Testis (tissue), 3 donors: ENCODE measurements around the gene COQ7. TPM values are rescaled to one million over a fixed set of nuclear protein-coding genes. Genes with fewer than 3 reads are reported as not detected.

Experiments used
- DNase-seq: peaks from one replicate; pipeline ENCODE4 v3.0.0-alpha.2; 2019
- H3K27ac ChIP-seq, 2 donors: fragments of 200-600 bp; sonication (generic); one replicate each; pipeline ENCODE4 v1.5.1; 2019
- H3K27me3 ChIP-seq: fragments of 200-600 bp; sonication (generic); one replicate; pipeline ENCODE4 v1.5.1; 2019
- H3K36me3 ChIP-seq: fragments of 200-600 bp; sonication (generic); one replicate; pipeline ENCODE4 v1.5.1; 2017; ENCODE audit warnings: low read depth; ENCODE audit errors: missing control alignments
- H3K4me1 ChIP-seq: fragments of 200-600 bp; sonication (generic); one replicate; pipeline ENCODE4 v1.5.1; 2019
- H3K4me3 ChIP-seq, 2 donors: fragments of 200-600 bp; sonication (generic); one replicate each; pipeline ENCODE4 v1.5.1; 2017 to 2019
- H3K9me3 ChIP-seq: fragments of 200-600 bp; sonication (generic); one replicate; pipeline ENCODE4 v1.5.1; 2017
- CTCF ChIP-seq, 3 experiments: fragments of 450-650 bp in 2 of 3; fragments of 200-600 bp in 1 of 3; sonication (generic) in 1 of 3; IDR thresholded peaks; one replicate each; pipeline ENCODE4 v1.5.1; 2016 to 2019; ENCODE audit warnings: antibody characterized with exemption in 3 of 3, mild to moderate bottlenecking in 2 of 3, moderate library complexity in 1 of 3
- POLR2A ChIP-seq: fragments of 450-650 bp; IDR thresholded peaks from one replicate; pipeline ENCODE4 v1.6.1; 2017; ENCODE audit warnings: antibody characterized with exemption, mild to moderate bottlenecking, moderate library complexity
- whole genome bisulfite sequencing, 2 donors: methylation state at CpG; one replicate each; pipeline ENCODE4 v1.1.5; 2018; 5-methylcytosine and 5-hydroxymethylcytosine counted together
- intact Hi-C: fragments of 100-400 bp; cut with DNase I; formaldehyde crosslinking; loops from one replicate; pipeline ENCODE4 v1.15.1; 2023; ENCODE audit warnings: low total_unique reads
- polyA plus RNA-seq: library from polyadenylated mRNA; stranded (reverse); fragments of 350-450 nt; fragmentation: Illumina TruSeq; extraction: RNeasy Lipid Tissue Mini Kit (QIAGEN cat#74804); gene quantifications from one replicate; pipeline ENCODE4 v1.2.3, GENCODE V29; 2014; ENCODE audit warnings: low read depth, low replicate concordance; ENCODE audit not compliant: insufficient read depth
- total RNA-seq, 2 donors: library from RNA; depleted of rRNA; stranded (reverse); fragments of >200 nt; gene quantifications; one replicate each; pipeline ENCODE4 v1.2.3, GENCODE V29; 2016

Gene COQ7
- total and polyA plus RNA-seq, 3 donors from 2014 or later, result 42.0 to 58.4 (median 53.6) TPM

- H3K4me1 ChIP-seq, result no peaks in the 10 kb centered on the region
- H3K36me3 ChIP-seq, result no peaks in the 10 kb centered on the region
- H3K27ac ChIP-seq, result no peak overlapping the region
- no peak overlapping the region for H3K4me3 ChIP-seq
- intact Hi-C loops, result no loop called here
- H3K9me3 ChIP-seq, result no peaks in the 10 kb centered on the region
- DNase-seq, result no peak
- TF ChIP-seq POLR2A (no peak), CTCF (IDR thresholded peaks at IDR 0.05) (no peak)
- 69 to 76% methylated on average over 6 of the region's 6 CpGs for WGBS, 2 donors
- no peaks in the 10 kb centered on the region for H3K27me3 ChIP-seq
Measured at GRCh38 chr16:19077879-19078278, 10.5 kb downstream of the COQ7 start.

GRCh38 chr16:19083670-19084069 lies 16.3 kb downstream of the COQ7 start:
- 75 to 79% methylated on average over 1 of the region's 1 CpG for WGBS, 2 donors

GRCh38 chr16:19084139-19084538 lies 16.7 kb downstream of the COQ7 start:
- Histone ChIP-seq H3K27ac (no peak overlapping the region), H3K4me3 (no peak overlapping the region), H3K9me3 (no peaks in the 10 kb centered on the region), H3K36me3 (no peaks in the 10 kb centered on the region), H3K27me3 (no peaks in the 10 kb centered on the region), H3K4me1 (peaks cover 8% of the 10 kb centered on the region)
- no peak for DNase-seq
- 80 to 85% methylated on average over 3 of the region's 3 CpGs for WGBS, 2 donors
- TF ChIP-seq POLR2A (no peak), CTCF (IDR thresholded peaks at IDR 0.05) (no peak)
- intact Hi-C loops, result loop anchor here (10.0 kb wide), 1 partner anchor 81 kb away; the partner anchor contains the start of gene SYT17

More at GRCh38 chr16:19083670-19084069, 16.3 kb downstream of the COQ7 start:
- no peak for TF ChIP-seq POLR2A
- Histone ChIP-seq H3K27ac (no peak overlapping the region), H3K9me3 (no peaks in the 10 kb centered on the region), H3K4me1 (peaks cover 8% of the 10 kb centered on the region), H3K27me3 (no peaks in the 10 kb centered on the region), H3K36me3 (no peaks in the 10 kb centered on the region), H3K4me3 (no peak overlapping the region)
- DNase-seq, result no peak
- intact Hi-C loops, result loop anchor here (10.0 kb wide), 1 partner anchor 81 kb away; the partner anchor contains the start of gene SYT17

- Histone ChIP-seq H3K36me3 (no peaks in the 10 kb centered on the region), H3K27me3 (no peaks in the 10 kb centered on the region), H3K4me3 (no peak overlapping the region), H3K9me3 (no peaks in the 10 kb centered on the region), H3K27ac (no peak overlapping the region), H3K4me1 (peaks cover 8% of the 10 kb centered on the region)
- intact Hi-C loops, result loop anchor here (5.0 to 10.0 kb wide), 2 partner anchors 80 to 292 kb away; partner anchors contain the start of gene SYT17
- 91 to 92% methylated on average over 5 of the region's 5 CpGs for WGBS, 2 donors
- no peak for DNase-seq
- no peak for TF ChIP-seq POLR2A
- TF ChIP-seq CTCF (IDR thresholded peaks at IDR 0.05), result no peak
Measured at GRCh38 chr16:19084879-19085278, 17.5 kb downstream of the COQ7 start.

GRCh38 chr16:19085679-19086200 lies 18.3 kb downstream of the COQ7 start:
- Histone ChIP-seq H3K27me3 (no peaks in the 10 kb centered on the region), H3K4me3 (no peak overlapping the region), H3K9me3 (no peaks in the 10 kb centered on the region), H3K4me1 (peaks cover 8% of the 10 kb centered on the region), H3K36me3 (no peaks in the 10 kb centered on the region), H3K27ac (no peak overlapping the region)
- TF ChIP-seq CTCF (IDR thresholded peaks at IDR 0.05) (no peak), POLR2A (no peak)
- intact Hi-C loops, result loop anchor here (5.0 to 10.0 kb wide), 2 partner anchors 79 to 292 kb away; partner anchors contain the start of gene SYT17
- no peak for DNase-seq
- 26 to 39% methylated on average over 8 of the region's 8 CpGs for WGBS, 2 donors
